WTC11 (cell line): Measurements from ENCODE around the gene UBE2J2.

ENCODE experiments used
- ESRRA ChIP-seq: sonication (generic); formaldehyde crosslinking; IDR thresholded peaks from 2 replicates; pipeline ENCODE4 v1.8.1; 2022; ENCODE audit warnings: mild to moderate bottlenecking, missing genetic modification reagents, borderline replicate concordance
- MXD4 ChIP-seq: fragments of 250-450 bp; sonication (Bioruptor Pico); IDR thresholded peaks from 2 replicates; pipeline ENCODE4 v1.8.0; 2021; ENCODE audit warnings: mild to moderate bottlenecking, moderate library complexity, borderline replicate concordance
- NR1H2 ChIP-seq: sonication (generic); formaldehyde crosslinking; IDR thresholded peaks from 2 replicates; pipeline ENCODE4 v1.9.0; 2021; ENCODE audit warnings: mild to moderate bottlenecking, moderate library complexity, missing genetic modification reagents
- NR3C1 ChIP-seq: sonication (generic); formaldehyde crosslinking; conservative IDR thresholded peaks from 2 replicates; pipeline ENCODE4 v1.8.1; 2023; ENCODE audit warnings: low read depth, mild to moderate bottlenecking, missing genetic modification reagents
- TF ChIP-seq, protein P1 (sequence below): fragments of 200-600 bp; IDR thresholded peaks from 2 replicates; pipeline ENCODE4 v1.8.0; 2022; ENCODE audit warnings: antibody characterized with exemption
- TF ChIP-seq, protein P2 (sequence below): sonication (generic); formaldehyde crosslinking; conservative IDR thresholded peaks from 2 replicates; pipeline ENCODE4 v1.8.1; 2022; ENCODE audit warnings: mild to moderate bottlenecking, missing genetic modification reagents
- TF ChIP-seq, protein P3 (sequence below): sonication (generic); formaldehyde crosslinking; IDR thresholded peaks from 2 replicates; pipeline ENCODE4 v1.8.1; 2022; ENCODE audit warnings: low read depth, missing genetic modification reagents, borderline replicate concordance
- TF ChIP-seq, protein P4 (sequence below): sonication (generic); formaldehyde crosslinking; IDR thresholded peaks from 2 replicates; pipeline ENCODE4 v1.8.1; 2022; ENCODE audit warnings: low read depth, mild to moderate bottlenecking, moderate library complexity, missing genetic modification reagents, borderline replicate concordance

DNA sequence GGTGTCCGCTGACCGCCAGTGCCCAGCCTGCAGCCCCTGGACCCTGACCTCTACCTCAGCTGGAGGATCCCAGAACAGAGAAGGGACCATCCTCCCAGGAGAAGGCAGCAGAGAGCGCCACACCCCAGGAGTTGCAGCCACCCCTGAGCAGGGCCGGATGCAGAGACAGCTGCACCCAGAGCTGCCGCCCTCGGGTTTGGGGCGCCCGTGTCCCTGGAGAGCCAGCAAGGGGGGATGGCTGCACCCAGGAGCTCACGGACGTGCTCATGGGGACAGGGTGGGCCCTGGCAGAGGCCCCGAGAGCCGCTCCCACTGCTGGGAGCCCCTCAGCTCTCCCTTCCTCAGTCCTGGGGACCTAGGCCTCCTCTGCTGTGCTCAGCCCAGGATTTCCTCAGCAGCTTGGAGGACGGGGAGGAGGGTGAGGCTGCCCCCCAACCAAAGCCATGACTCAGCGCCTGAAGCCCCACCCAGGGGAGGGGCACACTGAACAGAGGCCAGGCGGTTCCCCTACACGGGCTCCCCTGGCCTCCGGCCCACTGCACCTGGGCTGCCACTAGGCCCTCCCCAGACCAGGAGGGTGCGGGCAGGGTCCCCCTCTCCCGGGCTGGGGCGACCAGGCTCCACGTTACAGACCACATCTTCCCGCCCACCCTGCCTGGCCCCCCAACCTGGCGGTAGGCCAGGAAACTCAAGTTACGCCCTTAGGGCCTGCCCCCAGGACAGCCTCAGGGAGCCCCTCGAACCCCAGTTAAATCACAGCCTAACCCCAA lies 31.8 kb upstream of the UBE2J2 start:
- TF ChIP-seq NR1H2 (CRISPR knock-in tag) (no peak), MXD4 (no peak), ESRRA (CRISPR knock-in tag) (no peak), NR3C1 (CRISPR knock-in tag) (no peak)
- TF ChIP-seq, protein P1, sequence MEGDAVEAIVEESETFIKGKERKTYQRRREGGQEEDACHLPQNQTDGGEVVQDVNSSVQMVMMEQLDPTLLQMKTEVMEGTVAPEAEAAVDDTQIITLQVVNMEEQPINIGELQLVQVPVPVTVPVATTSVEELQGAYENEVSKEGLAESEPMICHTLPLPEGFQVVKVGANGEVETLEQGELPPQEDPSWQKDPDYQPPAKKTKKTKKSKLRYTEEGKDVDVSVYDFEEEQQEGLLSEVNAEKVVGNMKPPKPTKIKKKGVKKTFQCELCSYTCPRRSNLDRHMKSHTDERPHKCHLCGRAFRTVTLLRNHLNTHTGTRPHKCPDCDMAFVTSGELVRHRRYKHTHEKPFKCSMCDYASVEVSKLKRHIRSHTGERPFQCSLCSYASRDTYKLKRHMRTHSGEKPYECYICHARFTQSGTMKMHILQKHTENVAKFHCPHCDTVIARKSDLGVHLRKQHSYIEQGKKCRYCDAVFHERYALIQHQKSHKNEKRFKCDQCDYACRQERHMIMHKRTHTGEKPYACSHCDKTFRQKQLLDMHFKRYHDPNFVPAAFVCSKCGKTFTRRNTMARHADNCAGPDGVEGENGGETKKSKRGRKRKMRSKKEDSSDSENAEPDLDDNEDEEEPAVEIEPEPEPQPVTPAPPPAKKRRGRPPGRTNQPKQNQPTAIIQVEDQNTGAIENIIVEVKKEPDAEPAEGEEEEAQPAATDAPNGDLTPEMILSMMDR: no peak
- TF ChIP-seq, protein P2, sequence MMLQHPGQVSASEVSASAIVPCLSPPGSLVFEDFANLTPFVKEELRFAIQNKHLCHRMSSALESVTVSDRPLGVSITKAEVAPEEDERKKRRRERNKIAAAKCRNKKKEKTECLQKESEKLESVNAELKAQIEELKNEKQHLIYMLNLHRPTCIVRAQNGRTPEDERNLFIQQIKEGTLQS (CRISPR knock-in tag): no peak
- TF ChIP-seq, protein P3, sequence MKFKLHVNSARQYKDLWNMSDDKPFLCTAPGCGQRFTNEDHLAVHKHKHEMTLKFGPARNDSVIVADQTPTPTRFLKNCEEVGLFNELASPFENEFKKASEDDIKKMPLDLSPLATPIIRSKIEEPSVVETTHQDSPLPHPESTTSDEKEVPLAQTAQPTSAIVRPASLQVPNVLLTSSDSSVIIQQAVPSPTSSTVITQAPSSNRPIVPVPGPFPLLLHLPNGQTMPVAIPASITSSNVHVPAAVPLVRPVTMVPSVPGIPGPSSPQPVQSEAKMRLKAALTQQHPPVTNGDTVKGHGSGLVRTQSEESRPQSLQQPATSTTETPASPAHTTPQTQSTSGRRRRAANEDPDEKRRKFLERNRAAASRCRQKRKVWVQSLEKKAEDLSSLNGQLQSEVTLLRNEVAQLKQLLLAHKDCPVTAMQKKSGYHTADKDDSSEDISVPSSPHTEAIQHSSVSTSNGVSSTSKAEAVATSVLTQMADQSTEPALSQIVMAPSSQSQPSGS (CRISPR knock-in tag): no peak
- TF ChIP-seq, protein P4, sequence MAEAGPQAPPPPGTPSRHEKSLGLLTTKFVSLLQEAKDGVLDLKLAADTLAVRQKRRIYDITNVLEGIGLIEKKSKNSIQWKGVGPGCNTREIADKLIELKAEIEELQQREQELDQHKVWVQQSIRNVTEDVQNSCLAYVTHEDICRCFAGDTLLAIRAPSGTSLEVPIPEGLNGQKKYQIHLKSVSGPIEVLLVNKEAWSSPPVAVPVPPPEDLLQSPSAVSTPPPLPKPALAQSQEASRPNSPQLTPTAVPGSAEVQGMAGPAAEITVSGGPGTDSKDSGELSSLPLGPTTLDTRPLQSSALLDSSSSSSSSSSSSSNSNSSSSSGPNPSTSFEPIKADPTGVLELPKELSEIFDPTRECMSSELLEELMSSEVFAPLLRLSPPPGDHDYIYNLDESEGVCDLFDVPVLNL (CRISPR knock-in tag): no peak
